EH (cell line): ENCODE measurements around the gene ARHGAP28.
"Not testable (repeated sequence)": the region's sequence is repeated elsewhere in the genome, so short reads cannot be mapped to it uniquely, and the experiment has no call there.

Experiments
- DNase-seq: peaks from one replicate; pipeline ENCODE4 v3.0.0-alpha.2; 2015; ENCODE audit warnings: low read depth

ARHGAP28 gene

DNA sequence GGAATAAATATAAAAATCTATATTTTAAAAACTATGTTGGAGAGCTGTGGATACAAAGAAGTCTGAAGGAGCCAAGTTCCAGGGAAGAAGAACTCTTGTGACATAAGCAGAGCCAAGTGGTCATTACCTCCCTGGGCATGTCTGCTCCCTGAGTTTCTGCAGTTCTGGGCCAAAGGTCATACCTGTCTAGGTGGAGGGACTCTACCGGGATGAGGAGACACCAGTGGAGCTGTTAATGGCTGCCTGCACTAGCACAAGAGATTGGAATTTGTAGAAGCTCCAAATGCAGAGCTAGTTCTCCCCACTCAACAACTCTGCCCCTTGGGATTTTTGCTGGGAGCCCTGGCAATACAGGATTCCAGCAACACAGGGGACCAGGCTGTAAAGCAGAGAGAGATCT, 89.8 kb downstream of the ARHGAP28 start:
- no peak for DNase-seq

DNA sequence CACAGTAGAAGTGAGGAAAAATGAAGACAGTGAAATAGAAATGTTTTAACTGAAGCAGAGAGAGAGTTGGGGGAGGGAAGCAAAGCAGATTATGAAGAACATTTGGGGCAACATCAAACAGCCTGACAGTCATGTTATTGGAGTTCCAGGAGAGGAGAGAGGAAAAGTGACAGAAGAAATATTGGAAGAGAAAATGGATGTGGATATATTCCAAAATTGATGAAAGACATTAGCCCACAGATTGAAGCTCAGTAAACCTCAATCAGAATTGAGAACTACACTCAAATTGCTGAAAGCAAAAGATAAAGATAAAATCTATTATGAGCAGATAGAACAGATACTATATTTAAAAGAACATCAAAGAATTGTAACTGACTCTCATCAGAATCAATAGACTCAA, 90.8 kb downstream of the ARHGAP28 start:
- no peak for DNase-seq

DNA sequence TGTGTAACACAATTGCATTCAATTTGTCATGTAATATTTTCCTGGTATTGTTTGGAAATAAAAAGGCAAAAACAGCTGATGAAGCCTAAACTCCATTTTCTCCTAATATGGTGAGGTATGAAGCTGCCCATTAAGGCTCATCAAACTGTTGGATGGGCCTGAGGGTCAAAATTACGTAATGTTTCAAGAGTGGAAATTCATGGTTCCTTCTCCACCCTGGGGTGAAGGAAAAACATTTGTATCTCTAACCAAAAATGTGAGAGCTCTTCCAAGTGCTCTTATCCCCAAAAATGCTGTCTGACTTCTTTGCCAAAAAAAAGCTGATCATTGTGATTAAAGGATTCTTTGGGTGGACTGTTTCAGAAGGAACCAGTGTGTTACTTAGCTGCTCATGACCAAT, 91.8 kb downstream of the ARHGAP28 start:
- DNase-seq, result peak; percentile 61

DNA sequence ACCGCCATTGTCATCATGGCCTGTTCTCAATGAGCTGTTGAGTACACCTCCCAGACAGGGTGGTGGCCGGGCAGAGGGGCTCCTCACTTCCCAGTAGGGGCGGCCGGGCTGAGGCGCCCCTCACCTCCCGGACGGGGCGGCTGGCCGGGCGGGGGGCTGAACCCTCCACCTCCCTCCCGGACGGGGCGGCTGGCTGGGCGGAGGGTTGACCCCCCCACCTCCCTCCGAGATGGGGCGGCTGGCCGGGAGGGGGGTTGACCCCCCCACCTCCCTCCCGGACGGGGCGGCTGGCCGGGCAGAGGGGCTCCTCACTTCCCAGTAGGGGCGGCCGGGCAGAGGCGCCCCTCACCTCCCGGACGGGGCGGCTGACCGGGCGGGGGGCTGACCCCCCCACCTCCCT, 97.6 kb downstream of the ARHGAP28 start:
- DNase-seq, result not testable (repeated sequence)

DNA sequence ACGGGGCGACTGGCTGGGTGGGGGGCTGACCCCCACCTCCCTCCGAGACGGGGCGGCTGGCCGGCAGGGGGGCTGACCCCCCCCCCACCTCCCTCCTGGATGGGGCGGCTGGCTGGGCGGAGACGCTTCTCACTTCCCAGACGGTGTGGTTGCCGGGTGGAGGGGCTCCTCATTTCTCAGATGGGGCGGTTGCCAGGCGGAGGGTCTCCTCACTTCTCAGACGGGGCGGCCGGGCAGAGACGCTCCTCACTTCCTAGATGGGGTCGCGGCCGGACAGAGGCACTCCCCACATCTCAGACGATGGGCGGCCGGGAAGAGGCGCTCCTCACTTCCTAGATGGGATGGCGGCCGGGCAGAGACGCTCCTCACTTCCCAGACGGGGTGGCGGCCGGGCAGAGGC, 98.0 kb downstream of the ARHGAP28 start:
- DNase-seq, result not testable (repeated sequence)

DNA sequence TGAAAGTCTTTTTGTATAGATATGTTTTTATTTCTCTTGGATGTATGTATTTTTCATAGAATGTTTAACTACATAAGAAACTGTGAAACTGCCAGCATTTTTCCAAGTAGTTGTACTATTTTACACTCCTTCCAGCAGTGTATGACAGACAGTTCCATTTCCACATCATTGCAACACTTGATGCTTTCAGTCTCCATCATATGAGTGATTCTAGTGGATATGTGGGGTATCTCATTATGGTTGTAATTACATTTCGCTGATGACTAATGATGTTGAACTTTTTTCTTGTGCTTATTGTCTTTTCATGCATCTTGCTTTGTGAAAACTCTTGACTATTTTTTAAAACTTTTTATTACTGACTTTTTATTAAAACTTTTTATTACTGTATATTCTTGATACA, 101.4 kb downstream of the ARHGAP28 start:
- peak; percentile 5 for DNase-seq

DNA sequence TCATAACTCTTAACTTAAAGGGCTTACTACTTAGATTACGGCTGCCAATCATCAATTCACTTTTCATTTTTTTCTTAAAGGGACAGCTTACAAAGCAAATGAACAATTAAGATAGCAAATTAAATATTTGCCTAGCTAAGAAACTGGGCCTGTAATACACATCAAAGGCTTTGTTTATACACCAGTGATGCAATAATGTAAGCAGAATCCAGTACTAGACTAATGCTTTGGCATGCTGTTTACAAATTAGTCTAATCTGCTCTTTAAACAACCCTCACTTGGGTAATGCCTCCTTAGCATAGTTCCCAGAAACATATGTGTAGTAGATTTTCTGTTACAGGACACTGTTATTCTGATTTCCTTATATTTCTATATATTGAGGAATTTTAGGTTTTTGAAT, 105.8 kb downstream of the ARHGAP28 start:
- no peak for DNase-seq

DNA sequence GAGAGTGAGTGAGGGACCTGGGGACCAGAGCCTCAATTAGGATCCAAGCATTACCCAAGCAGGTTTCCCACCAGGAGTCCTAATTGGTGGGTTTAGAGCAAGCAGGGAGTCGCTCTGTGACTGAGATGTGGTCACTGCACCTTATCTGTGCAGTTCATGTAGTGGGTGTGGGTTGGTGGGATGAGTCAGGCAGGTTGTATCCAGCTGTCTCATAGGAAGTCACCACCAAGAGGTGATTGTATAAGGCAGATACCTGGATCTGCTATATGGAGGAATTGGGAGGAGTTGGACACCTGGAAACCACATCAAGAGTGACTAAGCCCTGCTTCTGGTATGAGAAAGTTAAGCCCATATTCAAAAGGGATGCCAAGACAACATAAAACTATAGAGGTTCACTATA, 106.8 kb downstream of the ARHGAP28 start:
- no peak for DNase-seq

DNA sequence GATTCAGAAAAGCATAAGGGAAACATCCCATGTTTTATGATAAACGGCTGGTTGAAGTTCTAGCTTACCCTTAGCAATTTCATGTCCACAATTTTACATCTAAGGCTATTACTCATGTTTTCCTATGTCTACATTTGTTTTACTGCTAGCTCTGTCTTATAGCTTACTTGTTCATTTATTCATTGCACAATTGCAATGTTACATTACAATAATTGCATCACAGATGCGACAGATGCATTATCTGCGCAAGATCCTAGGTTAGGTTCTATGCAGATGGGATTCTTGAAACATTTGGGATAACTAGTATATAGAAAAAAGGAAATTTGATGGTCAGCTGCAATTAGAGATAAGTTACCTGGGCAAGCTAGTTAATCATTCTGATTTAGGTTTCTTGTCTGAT, 108.4 kb downstream of the ARHGAP28 start:
- no peak for DNase-seq

DNA sequence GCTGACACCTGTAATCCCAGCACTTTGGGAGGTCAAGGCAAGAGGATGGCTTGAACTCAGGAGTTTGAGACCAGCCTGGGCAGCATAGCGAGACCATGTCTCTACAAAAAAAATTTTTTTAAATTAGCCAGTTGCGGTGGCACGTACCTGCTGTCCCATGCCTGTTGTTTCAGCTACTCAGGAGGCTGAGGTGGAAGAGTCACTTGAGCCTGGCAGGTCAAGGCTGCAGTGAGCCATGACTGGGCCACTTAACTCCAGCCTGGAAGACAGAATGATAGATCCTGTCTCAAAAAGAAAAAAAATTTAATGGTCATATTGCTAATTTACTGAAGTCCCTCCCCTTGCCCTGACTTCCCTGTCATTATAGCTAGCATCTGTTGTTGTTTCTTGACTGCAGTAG, 112.6 kb downstream of the ARHGAP28 start:
- DNase-seq, result no peak

DNA sequence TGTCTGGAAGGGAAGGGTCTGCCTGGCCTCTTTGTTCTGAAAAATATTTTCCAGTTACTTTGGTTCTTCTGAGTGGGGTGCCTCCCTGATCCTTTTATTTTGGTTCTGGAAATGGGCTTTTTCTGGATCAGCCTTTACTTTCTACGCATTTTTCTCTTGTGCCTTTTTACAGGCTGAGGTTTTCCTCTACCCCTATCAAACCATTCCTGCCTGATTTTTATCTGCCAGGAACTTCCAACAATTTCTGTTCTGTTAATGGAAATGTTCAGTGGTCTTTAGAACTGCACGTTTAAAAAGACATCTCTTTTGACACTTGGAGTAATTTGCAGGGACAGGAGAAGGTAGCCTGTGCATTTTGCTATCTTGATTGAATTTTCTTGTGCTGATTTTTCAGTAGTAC, 113.8 kb downstream of the ARHGAP28 start:
- no peak for DNase-seq

DNA sequence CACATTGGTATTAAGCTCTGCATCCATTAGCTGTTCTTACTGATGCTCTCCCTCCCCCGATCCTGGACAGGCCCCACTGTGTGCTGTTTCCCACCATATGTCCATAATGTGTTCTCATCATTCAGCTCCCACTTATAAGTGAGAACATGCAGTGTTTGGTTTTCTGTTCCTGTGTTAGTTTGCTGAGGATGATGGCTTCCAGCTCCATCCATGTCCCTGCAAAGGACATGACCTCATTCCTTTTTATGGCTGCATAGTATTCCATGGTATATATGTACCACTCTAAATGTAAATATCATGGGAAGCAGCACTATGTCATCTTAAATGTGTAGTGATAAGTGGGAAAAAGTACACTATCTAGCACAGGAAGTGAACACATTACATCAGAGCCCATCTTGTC, 116.0 kb downstream of the ARHGAP28 start:
- not testable (repeated sequence) for DNase-seq

DNA sequence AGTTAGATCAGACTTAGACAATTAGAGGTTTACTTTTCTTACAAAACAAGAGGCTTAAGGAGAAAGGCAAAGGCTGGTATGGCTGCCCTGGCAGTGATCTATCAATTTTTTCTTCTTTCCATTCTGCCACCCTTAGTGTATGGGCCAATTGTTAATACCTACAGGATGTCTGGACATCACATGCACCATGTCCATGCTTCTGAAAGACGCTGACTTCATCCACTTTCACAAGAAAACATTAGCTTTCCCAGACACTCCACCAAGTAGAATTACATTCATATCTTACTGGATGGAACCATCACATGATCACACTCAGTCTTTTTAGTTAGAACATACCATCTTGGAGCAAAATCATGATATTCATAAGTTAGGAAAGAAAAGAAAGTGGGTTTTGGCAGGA, 120.9 kb downstream of the ARHGAP28 start:
- DNase-seq, result no peak

DNA sequence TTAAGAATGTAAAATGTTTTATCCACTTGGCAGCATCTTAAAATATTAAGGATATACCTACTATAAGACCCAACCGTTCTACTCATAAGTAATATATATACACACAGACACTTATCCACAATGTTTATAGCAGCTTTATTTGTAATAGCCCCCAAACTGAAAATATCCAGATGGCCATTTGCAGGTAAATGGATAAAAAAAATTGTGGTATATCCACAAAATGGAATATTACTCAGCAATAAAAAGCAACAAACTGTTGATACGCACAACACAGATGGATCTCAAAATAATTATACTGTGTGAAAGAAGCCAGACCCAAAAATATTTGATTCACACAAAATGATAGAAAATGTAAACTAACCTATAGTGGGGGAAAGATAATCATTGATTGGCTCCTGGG, 122.0 kb downstream of the ARHGAP28 start:
- no peak for DNase-seq

DNA sequence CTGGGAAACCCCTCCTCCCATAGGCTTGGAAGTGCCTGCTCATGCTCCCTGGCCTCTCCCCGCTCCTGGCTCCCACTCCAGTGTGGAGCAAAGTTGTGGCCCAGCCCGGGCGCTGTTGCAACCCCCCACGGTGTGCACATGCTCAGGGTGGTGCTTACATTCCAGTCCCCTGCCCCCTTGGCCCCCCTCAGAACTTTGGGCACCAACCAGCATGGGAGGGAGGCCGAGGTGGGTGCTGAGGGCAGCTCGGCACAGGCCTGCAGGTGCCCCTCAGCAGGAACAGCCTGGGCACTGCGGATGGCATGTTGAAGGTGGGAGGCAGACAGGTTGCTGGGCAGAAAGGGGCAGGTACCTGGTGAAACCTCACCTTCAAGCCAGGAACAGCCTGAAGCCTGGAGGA, 125.3 kb downstream of the ARHGAP28 start:
- no peak for DNase-seq

DNA sequence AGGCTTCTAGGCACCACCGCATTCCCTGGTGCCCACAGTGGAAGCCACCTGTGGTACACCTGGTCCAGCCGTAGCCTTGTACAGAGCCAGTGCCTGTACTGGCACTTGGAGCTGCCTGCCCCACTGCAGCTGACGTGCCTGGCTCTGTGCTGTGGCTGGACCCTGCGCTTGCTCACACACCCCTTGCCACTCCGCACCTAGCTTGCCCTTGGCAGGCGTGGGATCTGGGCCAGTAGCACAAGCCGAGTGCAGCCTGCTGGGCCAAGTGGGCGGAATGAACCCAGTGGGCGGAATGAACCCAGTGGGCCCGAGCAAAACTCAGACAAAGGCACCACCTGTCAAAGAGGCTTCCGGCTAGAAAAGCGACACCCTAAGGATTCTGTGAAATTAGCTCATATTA, 126.3 kb downstream of the ARHGAP28 start:
- DNase-seq, result no peak

DNA sequence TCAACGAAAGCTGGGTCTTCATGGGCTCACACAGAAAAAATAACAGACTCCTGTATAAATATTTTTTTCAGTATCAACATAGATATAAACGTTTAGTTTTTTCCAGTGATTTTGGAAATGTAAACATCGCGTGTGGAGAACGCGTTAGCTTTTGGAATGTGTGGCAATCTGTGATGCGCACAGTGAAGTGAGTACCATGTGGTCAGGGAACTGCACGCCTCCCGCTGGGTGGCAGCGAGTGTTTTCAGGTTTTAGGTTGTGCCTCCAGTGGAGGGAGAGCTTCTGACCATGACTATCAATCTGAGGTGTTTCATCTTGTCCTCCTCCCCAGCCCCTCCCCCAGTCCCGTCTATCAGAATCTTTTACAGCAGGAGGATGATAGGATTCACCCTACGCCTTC, 127.8 kb downstream of the ARHGAP28 start:
- DNase-seq, result no peak

DNA sequence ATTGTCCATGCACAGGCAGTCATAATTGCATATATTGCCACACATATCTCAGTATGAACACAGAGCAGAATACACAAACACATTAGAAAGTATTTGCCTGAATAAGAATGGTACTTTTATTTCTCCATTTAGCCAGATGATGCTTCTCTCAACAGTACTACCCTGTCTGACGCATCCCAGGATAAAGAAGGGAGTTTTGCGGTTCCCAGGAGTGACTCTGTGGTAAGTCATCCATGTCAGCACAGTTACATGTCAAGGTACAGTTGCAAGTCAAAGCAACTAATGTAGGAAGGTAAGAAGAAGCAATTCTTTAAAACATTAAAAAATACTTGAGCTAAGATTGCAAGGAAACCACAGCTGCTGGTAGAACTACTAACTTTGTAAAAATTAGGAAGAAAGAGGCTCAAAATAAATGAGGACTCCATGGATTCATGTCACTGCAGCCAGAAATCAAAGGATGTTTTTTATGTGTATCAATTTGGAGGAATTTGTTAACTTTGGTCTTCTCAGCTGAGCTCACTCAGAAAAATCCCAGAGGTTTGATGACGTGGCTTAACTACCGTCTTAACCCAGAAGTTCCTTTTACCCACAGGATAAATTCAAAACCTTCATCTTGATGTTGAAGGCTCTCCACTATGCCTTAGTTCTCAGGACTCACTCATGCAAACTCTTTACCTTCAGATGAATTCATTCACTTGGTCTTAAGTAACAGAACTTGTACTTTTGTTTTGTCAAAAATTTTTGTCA, 130.3 kb downstream of the ARHGAP28 start:
- DNase-seq, result no peak

DNA sequence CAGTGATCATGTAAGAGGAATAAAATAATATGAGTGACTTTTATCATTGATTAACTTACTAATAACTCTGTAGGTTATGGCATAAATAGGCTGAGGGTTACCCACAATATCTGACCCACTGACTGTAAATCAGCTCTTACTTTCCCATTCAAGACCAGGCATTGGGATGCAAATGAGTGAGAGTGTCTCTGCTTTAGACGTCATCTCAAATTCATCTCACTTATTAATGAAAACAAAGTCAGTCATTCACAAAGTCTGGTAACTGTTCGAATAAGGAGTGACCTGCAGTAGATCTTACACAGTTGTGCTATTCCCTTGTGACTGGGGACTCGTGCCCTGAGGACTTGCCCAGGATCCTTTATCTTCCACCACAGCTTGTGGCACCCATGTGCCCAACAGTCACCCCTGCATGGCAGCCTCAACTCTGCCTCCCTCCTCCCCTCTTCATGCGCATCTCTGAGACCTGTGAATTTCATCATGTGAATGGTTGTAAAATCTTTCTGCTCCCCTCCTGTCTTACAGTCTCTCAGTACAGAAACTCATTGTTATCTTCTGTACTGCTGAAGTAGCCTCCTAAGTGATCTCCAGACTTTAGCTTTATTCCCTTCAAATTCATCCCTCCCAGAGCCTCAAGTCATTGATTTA, 131.4 kb downstream of the ARHGAP28 start:
- no peak for DNase-seq

DNA sequence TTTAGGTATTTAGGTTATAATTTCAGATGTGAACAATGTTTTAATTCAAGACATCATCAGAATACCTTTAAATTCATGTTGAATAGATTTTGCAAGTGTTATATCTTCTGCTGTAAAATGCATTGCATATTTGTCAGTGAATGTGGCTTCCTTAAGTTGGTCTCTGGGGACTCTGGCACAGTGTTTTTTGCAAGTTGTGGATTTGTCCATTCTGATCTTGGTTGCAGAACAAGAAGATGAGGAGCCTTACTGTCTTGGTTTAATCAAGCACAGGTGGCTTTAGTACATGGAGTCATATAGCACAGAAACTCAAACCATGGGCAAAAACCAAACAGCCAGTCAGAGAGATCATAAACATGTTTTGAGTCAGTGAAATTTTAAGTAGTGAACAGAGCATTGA, 135.7 kb downstream of the ARHGAP28 start:
- DNase-seq, result no peak

DNA sequence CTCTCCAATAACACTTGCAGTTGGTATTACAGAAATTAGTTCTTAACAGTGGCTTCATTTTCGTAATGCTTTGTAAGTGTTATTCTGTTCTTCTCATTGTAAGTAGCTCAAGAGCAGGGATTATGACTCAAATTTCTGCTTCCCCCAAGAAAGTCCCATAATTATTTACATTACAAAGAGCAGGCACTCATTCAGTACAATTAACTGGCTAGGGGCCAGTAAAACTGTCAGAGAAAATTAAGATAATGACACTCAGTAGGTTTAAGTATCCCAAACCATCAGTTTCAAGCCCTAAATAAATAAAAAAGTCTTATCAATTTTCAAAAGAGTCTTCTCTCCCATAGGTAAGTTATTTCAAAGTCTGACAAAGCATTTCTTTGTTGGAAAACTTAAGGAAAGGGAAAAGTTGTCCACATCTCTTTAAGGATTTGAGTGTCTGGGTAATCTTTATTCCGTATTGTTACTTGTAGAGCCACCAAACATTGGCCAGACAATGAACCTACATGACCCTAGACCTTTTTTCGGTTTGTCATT, 137.1 kb downstream of the ARHGAP28 start:
- no peak for DNase-seq

DNA sequence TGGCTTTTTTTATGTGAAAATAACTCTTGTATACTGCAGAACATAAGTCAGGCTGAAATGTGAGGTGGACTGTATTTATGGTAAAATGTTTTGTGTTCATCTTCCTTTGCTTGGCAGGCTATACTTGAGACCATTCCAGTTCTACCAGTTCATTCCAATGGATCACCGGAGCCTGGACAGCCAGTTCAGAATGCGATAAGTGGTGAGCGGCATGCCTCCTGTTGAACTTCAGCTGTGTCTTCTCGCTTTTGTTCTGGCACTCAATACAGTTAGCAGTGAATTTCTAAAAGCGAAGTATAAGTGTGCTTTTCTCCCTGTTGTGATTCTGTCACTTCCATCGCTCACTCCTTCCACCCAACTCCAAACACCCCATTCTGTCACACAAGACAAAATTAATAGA, 138.5 kb downstream of the ARHGAP28 start:
- no peak for DNase-seq

DNA sequence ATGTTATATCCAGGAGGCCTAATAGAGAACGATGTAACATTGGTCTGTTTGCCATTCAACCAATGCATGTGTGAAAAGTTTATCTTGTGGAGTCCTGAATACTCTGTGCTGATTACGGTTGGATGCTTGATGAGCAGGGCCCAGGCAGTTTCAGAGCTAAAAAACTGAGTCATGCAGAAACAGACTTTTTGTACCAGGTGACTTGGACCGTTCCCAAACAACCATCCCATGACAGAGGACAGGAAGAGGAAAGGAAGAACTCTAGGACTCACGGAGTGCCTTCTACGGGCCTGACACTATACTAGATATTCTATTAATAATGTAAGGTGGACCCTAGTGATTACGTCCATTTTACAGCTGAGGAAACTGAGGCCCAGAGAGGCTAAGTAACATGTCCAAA, 142.1 kb downstream of the ARHGAP28 start:
- DNase-seq, result no peak
